Urothelium cell line (cell line): ENCODE results near the gene PPP1R10.

Source experiments
- DNase-seq: peaks from one replicate; pipeline ENCODE4 v3.0.0; 2011; ENCODE audit warnings: low spot score, mixed read lengths
- FAIRE-seq: peaks from 2 replicates; lab custom pipeline; 2011; peaks lifted over from hg19 to GRCh38; lab: Jason Lieb, UNC

Gene PPP1R10

DNA sequence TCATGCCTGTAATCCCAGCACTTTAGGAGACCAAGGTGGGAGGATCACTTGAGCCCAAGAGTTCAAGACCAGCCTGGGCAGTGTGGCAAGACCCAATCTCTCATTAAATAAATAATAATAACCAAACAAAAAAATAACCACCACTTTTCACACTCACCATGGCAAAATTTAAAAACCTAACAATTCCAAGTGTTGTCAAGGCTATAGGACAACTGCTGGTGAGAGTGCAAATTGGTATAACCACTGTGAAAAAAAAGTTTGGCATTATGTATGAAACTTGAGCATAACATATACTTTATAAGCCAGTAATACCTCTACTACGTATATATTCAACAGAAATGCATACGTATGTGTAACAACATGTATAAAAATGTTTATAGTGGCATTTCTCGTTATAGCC is 56.1 kb downstream of the PPP1R10 start:
- FAIRE-seq: no peak
- DNase-seq: no peak

DNA sequence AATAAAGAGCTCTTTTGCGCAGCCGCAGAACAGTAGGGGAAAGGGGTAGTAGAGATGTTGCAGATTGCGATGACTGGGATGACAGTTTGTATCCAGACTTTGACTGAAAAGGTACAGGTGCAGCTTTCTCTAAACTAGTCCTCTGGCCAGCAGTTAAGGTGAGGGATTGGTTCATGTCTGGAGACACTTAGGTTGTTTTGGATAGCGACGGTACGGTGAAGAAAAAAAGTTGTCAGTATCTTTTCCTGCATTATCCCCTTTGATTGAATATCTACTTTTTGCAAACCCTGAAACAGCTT is 59.4 kb downstream of the PPP1R10 start:
- DNase-seq (no peak), FAIRE-seq (no peak)

DNA sequence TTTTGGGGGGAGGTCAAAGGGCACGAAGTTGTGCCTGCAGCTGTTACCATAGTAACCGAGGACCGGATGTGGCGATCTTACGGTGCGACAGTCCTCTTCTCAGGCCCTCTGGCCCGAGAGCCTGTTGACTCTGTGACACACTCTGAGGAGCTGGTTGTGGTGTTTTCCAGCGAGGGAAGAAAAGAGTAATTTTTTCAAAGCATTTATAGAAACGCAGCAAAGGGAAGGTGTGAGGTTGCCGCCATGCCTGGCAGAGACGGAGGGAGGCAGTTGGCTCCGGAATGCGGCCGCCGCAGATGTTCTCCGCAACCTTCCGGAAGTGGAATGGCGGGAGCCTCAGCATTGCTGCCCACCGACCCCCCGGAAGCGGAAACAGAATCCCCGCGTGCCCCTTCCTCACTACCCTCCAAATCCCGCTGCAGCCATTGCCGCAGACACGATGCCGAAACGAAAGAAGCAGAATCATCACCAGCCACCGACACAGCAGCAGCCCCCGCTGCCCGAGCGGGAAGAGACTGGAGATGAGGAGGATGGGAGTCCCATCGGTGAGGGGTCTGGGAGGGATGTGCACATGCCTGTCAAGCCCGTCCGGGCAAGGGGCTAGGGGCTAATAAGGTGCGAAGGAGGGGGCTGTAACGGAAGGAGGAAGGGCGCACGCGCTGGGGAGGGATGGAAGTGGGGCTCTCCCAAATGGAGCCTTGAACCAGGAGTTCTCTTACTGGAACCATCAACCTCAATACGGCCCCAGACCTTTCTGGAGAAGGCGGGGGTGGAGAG is 59.9 kb downstream of the PPP1R10 start, which contains the start of gene PRR3:
Gene PRR3 (plus strand): TSS at position 390 of the 777 bp plus-strand sequence. CDS start 50 bp downstream, at position 440.
- DNase-seq: peak; percentile 92
- FAIRE-seq: peak; percentile 50

DNA sequence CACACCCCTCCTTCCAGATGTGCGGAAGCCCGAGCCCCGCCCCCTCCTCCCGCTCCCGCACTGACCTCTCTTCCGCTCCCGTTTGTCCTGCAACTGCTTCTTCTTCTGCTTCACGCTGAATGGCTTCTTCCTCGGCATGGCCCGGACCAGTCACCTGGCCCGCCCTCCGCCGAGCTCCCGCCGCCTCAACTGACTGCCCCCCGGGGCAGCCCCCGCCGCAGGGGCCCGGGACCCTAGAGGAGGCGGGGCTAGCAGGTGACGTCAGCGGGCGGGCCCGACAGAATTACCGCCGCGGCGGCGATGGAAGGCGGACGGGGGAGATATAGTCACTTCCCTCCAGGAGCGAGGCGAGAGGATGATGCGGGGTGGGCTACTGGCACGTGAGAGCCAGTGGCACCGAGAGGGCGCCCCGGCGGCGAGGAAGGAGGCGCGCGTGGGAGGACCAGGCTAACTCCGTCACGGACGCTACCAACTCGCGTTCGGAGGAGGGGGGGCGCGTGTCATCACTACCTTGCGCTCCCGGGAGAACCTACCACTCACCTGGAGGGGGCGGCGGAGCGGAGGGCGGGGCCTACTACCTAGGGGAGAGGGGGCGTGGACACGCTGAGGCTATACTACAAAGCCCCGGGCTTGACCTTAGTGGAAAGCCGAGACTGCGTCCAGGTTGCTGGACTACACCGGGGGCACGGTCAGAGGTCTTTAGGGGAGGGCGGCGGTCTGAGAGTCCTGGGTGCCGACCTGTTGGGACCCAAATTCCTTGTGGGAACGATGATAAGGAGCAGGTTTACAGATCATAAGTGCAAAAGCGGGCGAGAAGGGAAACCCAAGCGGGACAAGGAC is 60.8 kb downstream of the PPP1R10 start, which contains the start of gene GNL1:
Gene GNL1 (minus strand): TSS at position 424 of the 840 bp plus-strand sequence. CDS start 286 bp downstream, at position 138.
- DNase-seq: peak; percentile 93
- FAIRE-seq: peak; percentile 30

DNA sequence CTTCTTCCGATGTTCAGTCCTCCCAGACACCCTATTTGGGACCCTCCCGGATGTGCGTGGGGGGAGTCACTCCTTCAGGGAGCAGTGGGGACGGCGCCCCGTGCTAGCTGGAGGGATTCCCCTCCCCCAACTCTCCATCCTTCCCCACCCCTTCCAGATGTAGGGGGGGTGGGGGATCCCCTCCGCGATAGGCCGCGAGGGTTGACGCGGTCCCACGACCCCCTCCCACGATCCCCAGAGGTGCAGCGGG is 61.3 kb downstream of the PPP1R10 start:
- FAIRE-seq (no peak), DNase-seq (no peak)

DNA sequence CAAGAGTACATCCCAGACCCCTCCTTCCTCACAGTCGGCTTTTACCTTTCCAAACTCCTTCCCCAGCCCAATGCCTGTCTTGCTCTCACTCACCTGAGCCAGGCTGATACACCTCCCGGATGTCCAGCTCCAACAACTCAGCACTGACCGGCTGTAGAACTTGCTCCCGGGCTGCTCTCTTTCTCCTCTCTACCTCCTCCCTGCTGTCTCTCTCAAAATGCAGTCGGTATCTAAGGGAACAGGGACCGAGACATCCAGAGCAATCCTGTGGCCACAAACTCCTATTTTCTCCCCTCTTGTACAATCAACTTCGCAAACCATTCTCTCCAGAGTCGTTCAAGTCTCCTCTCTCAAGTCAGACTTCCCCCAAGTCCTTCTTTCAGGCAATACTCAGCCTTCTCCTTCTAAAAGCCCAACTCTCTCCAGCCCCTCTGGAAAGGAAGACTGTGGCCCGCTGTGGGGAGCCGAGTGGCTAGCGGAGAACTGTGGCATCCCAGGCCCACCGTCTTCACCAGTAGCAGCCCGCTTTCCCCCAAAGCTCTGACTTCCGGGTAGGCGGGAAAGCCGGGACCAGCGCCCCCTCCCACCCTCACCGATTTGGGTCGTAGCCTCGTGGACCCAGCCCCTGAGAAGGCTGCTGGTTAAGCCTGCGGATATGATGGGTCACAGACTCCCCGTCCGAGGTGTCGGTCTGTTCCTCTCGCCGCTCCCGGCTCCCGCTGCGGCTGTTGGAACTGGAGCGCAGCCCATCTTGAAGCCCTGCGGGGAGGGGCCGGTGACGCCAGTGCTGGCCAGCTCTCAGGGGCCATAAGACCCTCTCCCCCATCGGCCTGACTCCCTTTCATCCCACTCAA is 61.9 kb downstream of the PPP1R10 start:
- FAIRE-seq (no peak), DNase-seq (peak; percentile 25)

DNA sequence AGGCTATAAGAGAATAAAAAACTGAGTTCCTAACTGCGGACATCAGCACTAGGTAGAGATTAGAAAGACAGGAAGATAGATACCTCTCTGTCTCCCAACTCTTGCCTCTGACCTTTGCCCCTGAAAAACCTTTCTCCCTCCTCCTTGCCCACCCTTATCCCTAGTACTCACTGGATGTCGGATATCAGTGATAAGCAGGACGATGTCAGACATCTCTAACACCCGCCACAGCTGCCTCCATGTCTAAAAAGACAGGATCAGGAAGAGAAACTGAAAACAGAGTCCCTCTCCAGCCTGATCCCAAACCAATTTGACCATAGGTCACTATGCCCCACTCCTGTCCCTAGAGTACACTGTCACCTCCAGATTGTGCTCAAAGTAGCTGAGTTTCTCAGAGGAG is 62.6 kb downstream of the PPP1R10 start:
- FAIRE-seq: no peak
- no peak for DNase-seq
